WTC11 (cell line): ENCODE results near the gene C18orf32.

Experiments
- ATF3 ChIP-seq: sonication (generic); formaldehyde crosslinking; conservative IDR thresholded peaks from 2 replicates; pipeline ENCODE4 v1.8.1; 2022; ENCODE audit warnings: mild to moderate bottlenecking, missing genetic modification reagents
- CTCF ChIP-seq: fragments of 200-600 bp; IDR thresholded peaks from 2 replicates; pipeline ENCODE4 v1.8.0; 2022; ENCODE audit warnings: antibody characterized with exemption
- JUN ChIP-seq: sonication (generic); formaldehyde crosslinking; IDR thresholded peaks from 2 replicates; pipeline ENCODE4 v1.8.0; 2023; ENCODE audit warnings: mild to moderate bottlenecking, missing genetic modification reagents
- MAX ChIP-seq: sonication (generic); formaldehyde crosslinking; IDR thresholded peaks from 2 replicates; pipeline ENCODE4 v1.8.0; 2022; ENCODE audit warnings: mild to moderate bottlenecking, missing genetic modification reagents
- STAT6 ChIP-seq: sonication (generic); formaldehyde crosslinking; conservative IDR thresholded peaks from 2 replicates; pipeline ENCODE4 v1.8.1; 2023; ENCODE audit warnings: mild to moderate bottlenecking, low read depth, missing genetic modification reagents, moderate library complexity
- USF2 ChIP-seq: sonication (generic); formaldehyde crosslinking; IDR thresholded peaks from 2 replicates; pipeline ENCODE4 v1.8.1; 2023; ENCODE audit warnings: mild to moderate bottlenecking, missing genetic modification reagents, moderate library complexity

GRCh38 chr18:49483198-49483597 is 3.8 kb downstream of the C18orf32 start:
- TF ChIP-seq USF2 (CRISPR knock-in tag): no peak
- TF ChIP-seq CTCF: no peak
- no peak for TF ChIP-seq ATF3 (CRISPR knock-in tag)
- no peak for TF ChIP-seq STAT6 (CRISPR knock-in tag)
- TF ChIP-seq JUN: no peak
- TF ChIP-seq MAX (CRISPR knock-in tag): no peak
